GM20431 (cell line): ENCODE results near the gene GPR171.
"Not testable (repeated sequence)": the region's sequence is repeated elsewhere in the genome, so short reads cannot be mapped to it uniquely, and the experiment has no call there.

ENCODE experiments used
- in situ Hi-C: fragments of 300-500 bp; cut with MseI, MboI; formaldehyde crosslinking; loops from one replicate; pipeline ENCODE4 v1.15.0; 2020; ENCODE audit warnings: low sequenced_read_pairs; ENCODE audit not compliant: unreplicated experiment

The GPR171 gene

GRCh38 chr3:151203051-151203420 is at the start of gene GPR171:
Gene GPR171, minus strand, starts transcription at chr3:151203216. Its CDS starts 3,830 bp downstream, at chr3:151199386.
- in situ Hi-C loops = no loop called here

- in situ Hi-C loops = no loop called here
Observed at GRCh38 chr3:151248772-151249337, 45.8 kb upstream of the GPR171 start.

- in situ Hi-C loops = not testable (repeated sequence)
Observed at GRCh38 chr3:151242006-151242405, 39.0 kb upstream of the GPR171 start.

- in situ Hi-C loops = no loop called here
Observed at GRCh38 chr3:151236736-151237135, 33.7 kb upstream of the GPR171 start.

GRCh38 chr3:151236316-151236715 is 33.3 kb upstream of the GPR171 start:
- in situ Hi-C loops = no loop called here

- in situ Hi-C loops = no loop called here
Observed at GRCh38 chr3:151234825-151235224, 31.8 kb upstream of the GPR171 start.

GRCh38 chr3:151232991-151233390 is 30.0 kb upstream of the GPR171 start:
- in situ Hi-C loops = no loop called here

- in situ Hi-C loops = not testable (repeated sequence)
Observed at GRCh38 chr3:151232403-151232802, 29.4 kb upstream of the GPR171 start.

- in situ Hi-C loops = no loop called here
Observed at GRCh38 chr3:151230646-151231045, 27.6 kb upstream of the GPR171 start.

- in situ Hi-C loops = loop anchor here (10.0 kb wide), 1 partner anchor 46 kb away; the partner anchor contains the start of gene P2RY14
Observed at GRCh38 chr3:151228666-151229040, 25.6 kb upstream of the GPR171 start.

GRCh38 chr3:151227807-151228665 is 25.0 kb upstream of the GPR171 start:
- in situ Hi-C loops = loop anchor here (10.0 kb wide), 1 partner anchor 47 kb away; the partner anchor contains the start of gene P2RY14

GRCh38 chr3:151227266-151227806 is 24.3 kb upstream of the GPR171 start:
- in situ Hi-C loops = loop anchor here (10.0 kb wide), 1 partner anchor 47 kb away; the partner anchor contains the start of gene P2RY14

- in situ Hi-C loops = loop anchor here (10.0 kb wide), 1 partner anchor 48 kb away; the partner anchor contains the start of gene P2RY14
Observed at GRCh38 chr3:151226825-151227224, 23.8 kb upstream of the GPR171 start.

- in situ Hi-C loops = loop anchor here (10.0 kb wide), 1 partner anchor 49 kb away; the partner anchor contains the start of gene P2RY14
Observed at GRCh38 chr3:151226088-151226563, 23.1 kb upstream of the GPR171 start.

- in situ Hi-C loops = loop anchor here (10.0 kb wide), 1 partner anchor 49 kb away; the partner anchor contains the start of gene P2RY14
Observed at GRCh38 chr3:151225040-151225975, 22.3 kb upstream of the GPR171 start.

- in situ Hi-C loops = loop anchor here (10.0 kb wide), 1 partner anchor 50 kb away; the partner anchor contains the start of gene P2RY14
Observed at GRCh38 chr3:151224268-151224866, 21.4 kb upstream of the GPR171 start.

GRCh38 chr3:151219056-151219455 is 16.0 kb upstream of the GPR171 start:
- in situ Hi-C loops = no loop called here

- in situ Hi-C loops = no loop called here
Observed at GRCh38 chr3:151218136-151218535, 15.1 kb upstream of the GPR171 start.
